IMR-90 (cell line): ENCODE data around the gene PIWIL4.

Source experiments
- CEBPB ChIP-seq: IDR thresholded peaks from 2 replicates; pipeline ENCODE4 v1.6.1; 2012; ENCODE audit warnings: low read depth, low read length, improper control_type of control experiment
- CHD1 ChIP-seq: IDR thresholded peaks from 2 replicates; pipeline ENCODE4 v1.6.1; 2012; ENCODE audit warnings: low read depth, low read length, improper control_type of control experiment
- CTCF ChIP-seq: conservative IDR thresholded peaks from 2 replicates; pipeline ENCODE4 v1.5.1; 2012; ENCODE audit warnings: mild to moderate bottlenecking, low read depth, low read length, improper control_type of control experiment
- FOS ChIP-seq: fragments of 150-350 bp; IDR thresholded peaks from 2 replicates; pipeline ENCODE4 v1.6.1; 2016; ENCODE audit warnings: low read depth, low read length
- MAZ ChIP-seq: IDR thresholded peaks from 2 replicates; pipeline ENCODE4 v1.6.1; 2012; ENCODE audit warnings: low read depth, mild to moderate bottlenecking, low read length, improper control_type of control experiment, moderate library complexity, borderline replicate concordance
- MXI1 ChIP-seq: IDR thresholded peaks from 2 replicates; pipeline ENCODE4 v1.6.1; 2012; ENCODE audit warnings: low read depth, mild to moderate bottlenecking, low read length, moderate library complexity, borderline replicate concordance
- POLR2A ChIP-seq: IDR thresholded peaks from 2 replicates; pipeline ENCODE4 v1.6.1; 2012; ENCODE audit warnings: mild to moderate bottlenecking, low read depth, low read length
- RAD21 ChIP-seq: IDR thresholded peaks from 2 replicates; pipeline ENCODE4 v1.6.1; 2012; ENCODE audit warnings: low read length, improper control_type of control experiment
- SMC3 ChIP-seq: fragments of 150-350 bp; IDR thresholded peaks from 2 replicates; pipeline ENCODE4 v1.6.1; 2016; ENCODE audit warnings: low read depth, mild to moderate bottlenecking, antibody characterized with exemption, low read length, moderate library complexity

GRCh38 chr11:94577841-94578240, 10.7 kb downstream of the PIWIL4 start:
- TF ChIP-seq CHD1 (no peak), POLR2A (no peak), CTCF (no peak), MAZ (no peak), SMC3 (no peak), MXI1 (no peak), FOS (no peak), CEBPB (no peak), RAD21 (no peak)
